Measurements from ENCODE around the gene MED27.
"Not testable (repeated sequence)": the region's sequence is repeated elsewhere in the genome, so short reads cannot be mapped to it uniquely, and the experiment has no call there.

The MED27 gene

DNA sequence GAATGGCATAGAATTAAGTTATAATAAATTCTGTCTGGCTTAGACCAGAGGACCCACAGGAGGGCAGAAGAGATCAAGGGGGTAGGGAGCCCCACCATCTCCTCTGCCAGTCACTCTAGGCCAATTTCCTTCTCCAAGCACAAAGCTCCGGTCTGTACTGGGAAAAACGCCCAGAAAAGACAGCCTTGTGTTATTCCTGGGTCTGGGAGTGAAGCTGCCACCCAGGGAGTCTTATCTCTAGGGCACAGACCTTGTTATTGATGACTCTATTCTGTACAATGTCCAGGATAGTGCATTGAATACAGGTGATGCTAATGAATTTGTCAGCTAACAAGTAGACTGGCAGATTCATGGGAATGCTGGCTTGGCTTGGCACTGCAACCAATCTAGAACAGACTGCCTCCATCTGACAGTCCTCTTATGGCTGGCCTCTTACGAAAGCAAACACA lies 60.7 kb downstream of the MED27 start:
- no peak for DNase-seq (ENCODE audit: low read depth, low spot score)

- DNase-seq (ENCODE audit: low read depth, low spot score): no peak
These were observed 63.2 kb downstream of the MED27 start for GRCh38 chr9:132016456-132016855.

GRCh38 chr9:132015866-132016265 lies 63.8 kb downstream of the MED27 start:
- no peak for DNase-seq (ENCODE audit: low read depth, low spot score)

DNA sequence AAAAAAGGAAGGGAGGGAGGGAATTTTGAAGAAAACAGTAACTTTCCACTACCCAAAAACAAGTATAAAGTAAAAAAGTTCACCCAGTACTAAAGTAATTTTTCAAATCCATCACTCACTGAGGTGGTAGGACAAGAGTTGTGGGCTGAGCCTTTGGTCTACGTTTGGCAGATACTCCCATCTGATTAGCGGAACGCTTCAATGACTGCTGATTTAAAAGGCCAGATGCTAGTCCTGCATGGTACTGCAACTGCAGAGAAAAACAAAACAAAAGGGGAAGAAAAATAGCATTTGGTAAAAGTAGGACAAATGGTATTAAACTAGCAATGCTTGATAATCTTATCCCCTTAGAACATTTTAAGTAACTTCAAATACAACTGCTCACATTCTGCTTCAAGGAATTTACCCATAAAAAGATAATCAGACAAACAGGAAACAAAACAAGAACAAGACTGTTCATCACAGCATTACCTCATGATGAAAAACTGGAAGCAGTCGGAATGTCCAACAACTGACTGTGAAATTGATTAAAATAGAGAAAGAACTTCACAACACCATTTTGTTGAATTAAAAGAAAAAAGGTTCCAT lies 65.4 kb downstream of the MED27 start:
- no peak for DNase-seq (ENCODE audit: low read depth, low spot score)

DNA sequence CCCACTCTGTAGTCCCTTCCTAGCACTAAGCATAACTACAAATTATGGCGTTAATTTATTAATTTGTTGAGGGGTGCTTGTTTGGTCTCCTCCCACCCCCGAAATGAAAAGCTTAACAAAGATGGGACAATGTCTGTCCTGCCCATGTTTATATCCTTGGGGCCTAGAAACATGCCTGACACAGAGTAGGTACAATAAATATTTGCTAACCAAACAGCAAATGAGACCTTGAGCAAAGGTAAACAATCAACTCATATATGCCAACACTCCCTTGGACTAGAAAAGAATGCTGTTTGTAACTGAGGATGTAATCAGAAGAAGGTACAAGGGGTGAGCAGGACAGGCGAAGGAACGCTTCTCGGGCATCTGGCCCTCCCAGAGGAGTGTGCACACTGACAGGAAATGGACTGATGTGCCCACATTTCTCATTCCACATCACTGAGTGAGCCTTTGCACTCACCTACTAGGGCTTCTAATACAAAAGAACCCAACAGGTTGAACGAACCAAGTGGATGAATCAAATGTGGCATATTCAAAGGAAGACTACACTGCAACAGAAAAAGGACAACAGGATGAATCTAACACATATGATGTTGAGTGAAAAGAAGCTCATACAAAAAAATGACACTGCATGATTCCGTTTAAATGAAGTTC lies 66.8 kb downstream of the MED27 start:
- DNase-seq (ENCODE audit: low read depth, low spot score): no peak

GRCh38 chr9:132011896-132012295 lies 67.8 kb downstream of the MED27 start:
- DNase-seq (ENCODE audit: low read depth, low spot score): no peak

GRCh38 chr9:132011309-132011708 lies 68.4 kb downstream of the MED27 start:
- DNase-seq (ENCODE audit: low read depth, low spot score): no peak

DNA sequence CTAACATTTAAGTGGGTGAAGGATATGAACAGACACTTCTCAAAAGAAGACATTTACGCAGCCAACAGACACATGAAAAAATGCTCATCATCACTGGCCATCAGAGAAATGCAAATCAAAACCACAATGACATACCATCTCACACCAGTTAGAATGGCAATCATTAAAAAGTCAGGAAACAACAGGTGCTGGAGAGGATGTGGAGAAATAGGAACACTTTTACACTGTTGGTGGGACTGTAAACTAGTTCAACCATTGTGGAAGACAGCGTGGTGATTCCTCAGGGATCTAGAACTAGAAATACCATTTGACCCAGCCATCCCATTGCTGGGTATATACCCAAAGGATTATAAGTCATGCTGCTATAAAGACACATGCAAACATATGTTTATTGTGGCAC lies 69.5 kb downstream of the MED27 start:
- not testable (repeated sequence) for DNase-seq (ENCODE audit: low read depth, low spot score)

DNA sequence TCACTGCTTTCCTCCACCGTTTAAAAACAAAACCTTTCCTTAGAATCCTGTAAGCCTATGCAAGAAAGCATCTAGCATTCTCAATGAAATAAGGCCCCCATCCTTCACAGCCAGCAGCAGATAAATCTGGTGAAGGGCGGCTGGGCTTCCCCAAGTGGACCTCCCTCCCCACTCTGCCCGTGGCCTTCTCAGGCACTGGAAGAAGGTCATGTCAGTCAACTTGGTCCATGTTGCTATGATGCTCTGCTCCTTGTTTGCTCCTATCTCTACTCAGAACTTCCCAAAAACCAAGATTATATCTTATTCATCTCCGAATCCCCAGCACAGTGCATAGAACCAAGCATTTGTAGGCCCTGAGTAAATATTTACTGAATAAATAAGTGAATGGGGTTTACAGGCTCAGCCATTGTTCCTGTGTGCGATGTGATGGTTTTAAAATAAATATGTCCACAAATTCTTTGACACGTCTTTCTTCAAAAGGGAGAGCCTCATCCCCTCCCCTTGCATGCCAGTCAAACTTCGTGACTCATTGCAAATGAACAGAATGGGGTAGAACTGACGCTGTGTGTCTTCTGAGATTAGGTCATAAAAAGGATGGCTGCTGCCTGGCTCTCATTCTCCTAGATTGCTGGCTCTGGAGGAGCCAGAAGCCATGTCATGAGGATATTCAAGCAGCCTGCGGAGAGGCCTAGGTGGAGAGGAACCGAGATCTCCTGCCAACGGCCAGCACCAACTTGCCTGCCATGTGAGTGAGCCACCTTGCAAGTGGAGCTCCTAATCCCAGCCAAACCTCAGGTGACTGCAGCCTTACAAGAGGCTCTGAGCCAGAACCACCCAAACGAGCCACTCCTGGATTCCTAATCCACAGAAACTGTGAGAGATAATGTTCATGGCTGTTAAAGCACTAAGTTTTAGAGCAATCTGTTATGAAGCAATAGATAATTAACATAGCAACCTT lies 70.5 kb downstream of the MED27 start:
- DNase-seq (ENCODE audit: low read depth, low spot score): no peak

GRCh38 chr9:132008184-132008803 lies 71.4 kb downstream of the MED27 start:
- no peak for DNase-seq (ENCODE audit: low read depth, low spot score)

DNA sequence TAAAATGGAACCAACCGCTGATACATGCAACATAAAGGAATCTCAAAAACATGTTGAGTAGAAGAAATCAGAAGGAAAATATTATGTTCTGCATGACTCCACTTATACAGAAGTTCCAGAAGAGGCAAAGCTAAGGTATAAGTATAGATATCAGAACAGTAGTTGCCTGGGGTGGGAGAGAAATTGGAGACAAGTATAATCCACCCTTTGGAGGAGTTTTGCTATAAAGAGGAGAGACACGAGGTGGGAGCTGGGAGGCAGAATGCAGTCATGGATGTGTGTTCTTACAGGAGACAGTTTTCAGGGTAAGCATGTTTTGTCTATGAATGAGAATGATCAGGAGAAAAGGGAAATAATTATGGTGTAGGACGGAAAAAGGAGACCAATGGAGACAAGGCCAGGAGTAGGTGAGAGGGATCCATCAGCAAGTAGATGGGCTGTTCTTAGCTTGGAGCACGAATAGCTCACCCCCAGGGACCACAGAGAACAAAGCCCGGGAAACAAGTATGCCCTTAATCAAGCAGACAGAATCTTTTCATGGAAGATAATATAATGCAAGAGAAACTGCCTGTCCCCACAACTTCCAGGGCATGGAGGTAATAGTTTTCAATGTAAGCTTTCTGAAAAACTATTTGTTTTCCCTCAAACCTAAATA lies 72.2 kb downstream of the MED27 start:
- DNase-seq (ENCODE audit: low read depth, low spot score): no peak

DNA sequence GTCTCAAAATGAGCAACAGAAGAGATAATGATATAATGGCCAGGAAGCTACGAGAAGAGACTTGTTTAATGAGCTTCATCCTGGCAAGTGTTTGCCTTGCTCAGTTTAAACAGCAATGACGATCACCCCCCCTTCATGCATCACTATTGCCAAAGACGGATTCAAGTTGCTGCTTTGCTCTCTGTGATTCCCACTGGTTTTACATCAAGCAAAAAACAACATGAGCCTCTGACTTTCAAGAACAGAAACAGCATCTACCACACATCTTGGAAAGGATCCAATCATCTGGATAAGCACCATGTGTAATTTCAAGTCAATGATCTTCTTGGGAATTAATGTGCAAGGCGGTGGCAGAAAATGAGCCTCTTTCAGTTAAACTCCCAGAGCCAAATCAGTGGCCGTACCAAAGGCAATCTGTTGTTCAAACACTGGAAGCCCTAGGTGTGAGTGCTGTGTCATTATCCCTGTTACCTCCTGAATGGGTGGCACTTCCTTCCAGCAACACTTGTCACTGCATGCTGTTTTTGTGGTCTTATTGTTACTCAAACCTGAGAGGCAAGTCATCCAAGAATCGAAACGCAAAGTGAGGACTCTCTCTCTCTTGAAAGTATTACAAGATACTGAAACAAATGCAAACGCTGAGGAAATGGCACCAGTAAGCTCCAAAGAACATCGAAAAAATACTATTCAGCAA lies 72.8 kb downstream of the MED27 start:
- DNase-seq (ENCODE audit: low read depth, low spot score): peak; percentile 83

DNA sequence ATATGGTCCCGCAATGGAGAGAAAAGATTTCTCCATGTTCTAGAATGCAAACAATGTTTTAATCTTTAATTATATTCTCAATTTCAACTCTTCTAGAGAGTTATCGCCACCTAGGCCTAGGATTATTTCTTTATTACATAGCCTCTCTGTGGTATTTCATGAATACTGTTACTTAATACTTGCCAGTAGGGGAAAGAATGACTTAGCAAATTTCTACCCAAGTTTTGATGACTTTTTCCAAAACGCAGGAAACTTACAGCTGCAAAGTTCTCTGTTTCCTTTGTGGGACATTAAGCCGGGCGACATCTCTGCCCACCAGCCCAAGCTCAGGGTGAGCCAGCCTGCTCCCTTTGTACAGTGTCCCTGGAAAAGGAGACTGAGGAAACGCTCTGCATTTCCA lies 73.8 kb downstream of the MED27 start:
- DNase-seq (ENCODE audit: low read depth, low spot score): no peak

DNA sequence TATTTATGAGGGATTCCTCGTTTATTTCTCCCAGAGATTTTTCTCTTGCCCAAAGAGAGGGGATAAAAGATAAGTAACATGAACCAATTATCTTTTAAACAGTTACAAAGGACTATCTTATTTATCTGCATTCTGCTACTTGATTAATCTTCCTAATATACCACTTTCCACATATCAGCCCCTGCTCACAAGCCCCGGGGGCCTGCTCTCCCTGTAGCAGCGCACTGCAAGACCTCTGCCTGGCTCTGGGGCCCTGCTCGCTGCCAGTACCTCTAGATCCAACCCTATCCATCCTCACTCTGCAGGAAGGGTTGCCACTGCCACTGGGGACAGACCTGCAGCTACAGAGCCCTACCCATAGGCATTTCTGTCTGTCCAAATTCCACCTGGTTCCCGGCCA lies 75.3 kb downstream of the MED27 start:
- no peak for DNase-seq (ENCODE audit: low read depth, low spot score)

DNA sequence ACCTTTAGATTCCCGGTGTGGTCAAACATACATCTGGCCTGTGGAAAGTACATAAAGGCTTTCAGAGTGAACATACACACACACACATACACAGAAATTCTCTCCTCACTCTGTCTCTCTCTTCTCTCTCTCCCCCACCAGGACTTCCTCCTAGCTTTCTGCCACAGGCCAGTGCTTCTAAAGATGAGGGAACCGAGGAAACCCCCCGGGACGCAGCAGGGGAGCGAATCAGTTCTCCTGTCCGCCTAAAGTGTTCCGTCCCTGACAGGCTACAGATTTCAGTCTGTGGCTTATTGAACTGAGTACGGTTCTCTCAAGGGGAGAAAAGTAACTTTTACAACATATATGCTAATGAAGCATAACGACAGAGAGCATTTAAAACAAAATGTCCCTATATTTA lies 75.8 kb downstream of the MED27 start:
- no peak for DNase-seq (ENCODE audit: low read depth, low spot score)

DNA sequence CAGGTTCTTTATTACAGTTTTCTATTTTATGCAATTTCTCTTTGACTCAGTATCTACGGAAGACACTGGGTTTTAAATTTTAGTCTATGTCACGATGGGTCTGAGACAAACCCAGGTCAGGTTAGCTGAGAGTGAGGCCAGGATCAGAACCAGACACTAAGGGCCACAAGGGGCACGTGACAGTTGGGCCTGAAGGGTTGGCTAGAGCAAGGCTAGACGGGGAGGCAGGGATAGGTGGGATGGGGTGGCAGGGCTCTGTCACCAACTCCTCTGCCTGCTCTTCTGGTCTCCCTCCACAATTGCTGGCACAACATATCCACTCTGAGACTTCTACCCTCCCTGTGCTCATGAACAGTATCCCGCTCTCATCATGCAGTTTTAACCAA lies 76.4 kb downstream of the MED27 start:
- no peak for DNase-seq (ENCODE audit: low read depth, low spot score)

GRCh38 chr9:132002643-132003318 lies 76.9 kb downstream of the MED27 start:
- no peak for DNase-seq (ENCODE audit: low read depth, low spot score)

DNA sequence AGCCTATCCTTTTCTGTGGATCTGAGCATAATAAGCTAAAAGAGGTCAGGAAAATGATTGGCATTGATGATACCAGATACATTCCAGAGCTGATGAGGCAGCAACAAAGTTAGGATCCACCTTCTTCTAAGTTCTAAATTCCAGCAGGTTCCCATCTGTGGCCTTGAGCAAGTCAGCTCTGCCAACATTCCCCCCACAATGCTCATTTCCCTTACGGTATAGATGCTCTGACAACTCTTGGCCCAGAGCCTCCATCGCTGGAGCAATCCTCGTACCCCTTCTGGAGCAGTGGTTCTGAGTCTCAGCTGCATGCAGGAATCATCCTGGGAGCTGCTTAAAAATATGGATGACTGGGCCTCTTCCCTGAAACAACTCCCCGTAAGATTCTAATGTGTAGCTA lies 78.1 kb downstream of the MED27 start:
- no peak for DNase-seq (ENCODE audit: low read depth, low spot score)

DNA sequence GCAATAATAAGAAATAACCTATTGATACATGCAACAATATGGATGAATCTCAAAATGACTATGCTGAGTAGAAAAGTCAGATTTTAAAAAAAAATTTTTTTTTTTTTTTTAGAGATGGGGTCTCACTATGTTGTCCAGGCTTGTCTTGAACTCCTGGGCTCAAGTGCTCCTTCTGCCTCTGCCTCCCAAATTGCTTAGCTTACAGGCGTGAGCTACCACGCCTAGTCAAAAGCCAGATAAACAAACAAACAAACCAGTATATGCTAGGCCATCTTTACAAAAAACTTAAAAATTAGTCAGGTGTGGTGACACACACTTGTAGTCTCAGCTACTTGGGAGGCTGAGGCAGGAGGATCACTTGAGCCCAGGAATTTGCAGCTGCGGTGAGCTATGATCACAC lies 79.0 kb downstream of the MED27 start:
- DNase-seq (ENCODE audit: low read depth, low spot score): no peak
